Pancreas (tissue), 10 donors: ENCODE data around the gene CYTH4. TPM values are rescaled to one million over a fixed set of nuclear protein-coding genes. Genes with fewer than 3 reads are reported as not detected.

ENCODE experiments used
- ATAC-seq, 4 donors: fragments of 200-7000 bp; cut with Tn5 transposase; one replicate each; pipeline versions ENCODE4 v1.8.0 to v1.9.1; 2020; ENCODE audit warnings: mild to moderate bottlenecking in 4 of 4, moderate library complexity in 4 of 4
- DNase-seq, 6 donors: peaks; one replicate each; pipeline ENCODE4 v3.0.0-alpha.2; 2020
- FAIRE-seq: peaks from 2 replicates; lab custom pipeline; 2012; peaks lifted over from hg19 to GRCh38; lab: Jason Lieb, UNC
- H3K27ac ChIP-seq, 4 donors: fragments of 200-600 bp; sonication (generic); 1 replicate in 3 of 4; 2 replicates in 1 of 4; pipeline versions ENCODE4 v1.5.0 to v1.8.0; 2020
- H3K27me3 ChIP-seq, 4 donors: fragments of 200-600 bp; one replicate each; pipeline ENCODE4 v1.8.0; 2021
- H3K36me3 ChIP-seq, 3 donors: fragments of 200-600 bp; sonication (generic) in 1 of 3; one replicate each; pipeline versions ENCODE4 v1.5.0 to v1.8.0; 2020 to 2021
- H3K4me1 ChIP-seq, 3 donors: fragments of 200-600 bp; one replicate each; pipeline ENCODE4 v1.8.0; 2021
- H3K4me3 ChIP-seq, 4 donors: fragments of 200-600 bp; sonication (generic) in 2 of 4; one replicate each; pipeline versions ENCODE4 v1.5.0 to v1.8.0; 2020 to 2021
- H3K9me3 ChIP-seq, 4 donors: fragments of 200-600 bp; one replicate each; pipeline ENCODE4 v1.8.0; 2021
- WGBS, 2 donors: extraction: QIAGEN DNeasy Blood & Tissue Kit; methylation state at CpG; one replicate each; pipeline ENCODE4 v1.1.7; 2013; 5-methylcytosine and 5-hydroxymethylcytosine counted together
- intact Hi-C, 3 donors: fragments of 100-400 bp; cut with DNase I; formaldehyde crosslinking; loops; one replicate each; pipeline versions ENCODE4 v1.11.1 to v1.14.2; 2022
- polyA plus RNA-seq, 2 donors: library from polyadenylated mRNA; stranded (reverse); fragments of 200-250 nt; gene quantifications; one replicate each; pipeline ENCODE4 v1.2.3, GENCODE V29; 2013
- total RNA-seq, 6 donors: library from RNA; stranded (reverse); fragmentation: NEBNext Ultra II Directional in 4 of 6; extraction: Animal tissue kit (Norgen Biotek cat#: 25700) in 4 of 6; gene quantifications; one replicate each; pipeline versions ENCODE4 v1.2.1 to v1.2.4, GENCODE V29; 2021 to 2023
- TF ChIP-seq, protein P1 (sequence below), 4 donors: fragments of 200-600 bp; sonication (generic) in 3 of 4; IDR thresholded peaks; one replicate each; pipeline versions ENCODE4 v1.5.0 to v1.8.0; 2021; ENCODE audit warnings: antibody characterized with exemption in 4 of 4
- donor health status: healthy with polysubstance abuse.
- donor health status: DM: no; HTN: no; CAD: no; lungs with moderate emphysema.
- donor health status: DM: no; HTN: no; CAD: no.
- donor health status: control.
- donor health status: control.
- donor health status: Bipolar disorder and iron deficiency.
- donor health status: DM: yes; HTN: yes; CAD: no.
- donor health status: DM: no; HTN: no; CAD: no.
- donor health status: DM: no; HTN: no; CAD: no.
- donor health status: DM: yes; HTN: yes; CAD: no.

The CYTH4 gene
- total and polyA plus RNA-seq, 8 donors = 0.79 to 12.0 (median 2.8) TPM

DNA sequence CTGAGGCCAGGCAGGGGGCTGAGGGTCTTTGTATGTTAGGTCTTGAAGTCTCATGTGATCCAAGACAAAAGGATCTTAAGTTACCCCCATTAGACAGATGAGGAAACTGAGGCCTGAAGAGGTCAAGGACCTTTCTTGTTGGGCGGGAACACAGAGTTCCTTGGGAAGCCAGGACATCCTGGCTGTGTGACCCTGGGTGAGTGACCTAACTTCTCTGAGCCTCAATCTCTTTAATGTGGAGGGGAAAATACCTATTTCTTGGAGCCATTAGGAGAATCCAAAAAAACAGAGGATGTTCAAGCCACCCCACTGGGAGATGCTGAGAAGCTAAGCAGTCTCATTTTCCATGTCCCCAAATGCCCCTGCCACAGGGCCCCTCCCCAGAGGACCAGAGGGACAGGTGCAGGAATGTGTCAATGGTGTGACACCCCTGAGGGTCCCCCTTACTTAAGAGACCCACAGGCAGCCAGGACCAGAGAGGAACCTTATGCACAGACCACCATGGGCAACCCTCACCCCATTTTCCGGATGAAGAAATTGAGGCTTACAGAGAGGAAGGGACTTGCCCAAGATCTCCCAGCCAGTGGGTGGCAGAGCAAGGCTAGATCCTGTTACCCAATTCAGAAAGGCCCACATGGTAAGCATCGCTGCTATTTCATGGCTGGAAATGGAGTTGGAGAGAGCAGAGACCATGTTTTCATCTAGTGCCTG is 46.3 kb upstream of the CYTH4 start:
- DNase-seq (no peak), ATAC-seq (no peak), FAIRE-seq (no peak)
- Histone ChIP-seq H3K36me3 (no peaks in the 10 kb centered on the region), H3K4me3 (no peak overlapping the region), H3K9me3 (no peaks in the 10 kb centered on the region), H3K4me1 (no peaks in the 10 kb centered on the region), H3K27me3 (no peaks in the 10 kb centered on the region), H3K27ac (no peak overlapping the region)
- 86 to 92% methylated on average over 3 of the region's 3 CpGs for WGBS, 2 donors
- TF ChIP-seq, protein P1, sequence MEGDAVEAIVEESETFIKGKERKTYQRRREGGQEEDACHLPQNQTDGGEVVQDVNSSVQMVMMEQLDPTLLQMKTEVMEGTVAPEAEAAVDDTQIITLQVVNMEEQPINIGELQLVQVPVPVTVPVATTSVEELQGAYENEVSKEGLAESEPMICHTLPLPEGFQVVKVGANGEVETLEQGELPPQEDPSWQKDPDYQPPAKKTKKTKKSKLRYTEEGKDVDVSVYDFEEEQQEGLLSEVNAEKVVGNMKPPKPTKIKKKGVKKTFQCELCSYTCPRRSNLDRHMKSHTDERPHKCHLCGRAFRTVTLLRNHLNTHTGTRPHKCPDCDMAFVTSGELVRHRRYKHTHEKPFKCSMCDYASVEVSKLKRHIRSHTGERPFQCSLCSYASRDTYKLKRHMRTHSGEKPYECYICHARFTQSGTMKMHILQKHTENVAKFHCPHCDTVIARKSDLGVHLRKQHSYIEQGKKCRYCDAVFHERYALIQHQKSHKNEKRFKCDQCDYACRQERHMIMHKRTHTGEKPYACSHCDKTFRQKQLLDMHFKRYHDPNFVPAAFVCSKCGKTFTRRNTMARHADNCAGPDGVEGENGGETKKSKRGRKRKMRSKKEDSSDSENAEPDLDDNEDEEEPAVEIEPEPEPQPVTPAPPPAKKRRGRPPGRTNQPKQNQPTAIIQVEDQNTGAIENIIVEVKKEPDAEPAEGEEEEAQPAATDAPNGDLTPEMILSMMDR (IDR thresholded peaks at IDR 0.05) = no peak
- intact Hi-C loops = no loop called here

DNA sequence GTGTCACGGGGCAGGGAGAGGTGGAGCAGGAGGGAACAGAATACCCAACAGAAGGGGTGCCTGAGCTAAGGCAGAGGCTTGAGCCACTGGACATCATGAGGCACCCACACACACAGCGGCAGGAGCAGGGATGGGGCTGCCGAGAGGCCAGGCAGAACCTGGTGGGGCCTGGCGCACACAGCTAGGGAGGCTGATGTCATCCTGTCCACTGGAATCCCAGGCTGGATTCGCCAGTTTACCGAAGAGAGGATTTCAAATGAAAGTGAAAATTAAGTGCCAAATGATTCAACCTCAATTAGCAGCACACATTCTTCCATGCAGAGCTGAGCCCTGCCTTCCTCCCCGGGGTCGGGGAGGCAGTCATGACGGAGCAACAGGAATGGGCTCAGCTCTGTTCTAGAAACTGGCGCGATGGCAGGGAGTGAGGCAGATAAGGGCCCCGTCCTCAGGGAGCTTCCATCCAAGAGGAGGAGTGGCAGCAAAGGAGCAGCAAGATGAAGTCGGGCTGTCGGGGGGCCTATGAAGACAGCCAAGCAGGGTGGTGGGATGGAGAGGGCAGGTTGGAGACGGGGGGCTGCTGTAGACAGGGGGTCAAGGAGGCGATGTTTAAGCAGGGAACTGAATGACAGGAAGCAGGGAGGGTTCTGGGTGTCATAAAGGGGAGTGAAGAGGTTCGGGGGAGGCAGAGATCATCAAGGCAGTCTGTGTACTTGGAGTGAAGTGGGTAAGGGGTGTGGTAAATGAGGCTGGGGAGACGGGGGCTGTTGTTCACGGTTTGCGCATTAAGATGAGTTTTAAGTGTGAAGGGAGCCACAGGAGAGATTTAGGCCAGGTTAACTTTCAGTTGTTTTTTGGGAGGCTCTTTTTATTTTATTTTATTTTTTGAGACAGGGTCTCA is 44.7 kb upstream of the CYTH4 start:
- TF ChIP-seq, protein P1 (IDR thresholded peaks at IDR 0.05) = no peak
- no peaks in the 10 kb centered on the region for H3K4me1 ChIP-seq
- DNase-seq = no peak
- H3K27me3 ChIP-seq = no peaks in the 10 kb centered on the region
- no peak for ATAC-seq
- WGBS, 2 donors = 66 to 70% methylated on average over 20 of the region's 20 CpGs
- H3K4me3 ChIP-seq = no peak overlapping the region
- intact Hi-C loops = no loop called here
- FAIRE-seq = no peak
- H3K9me3 ChIP-seq = no peaks in the 10 kb centered on the region
- no peaks in the 10 kb centered on the region for H3K36me3 ChIP-seq
- H3K27ac ChIP-seq = no peak overlapping the region

DNA sequence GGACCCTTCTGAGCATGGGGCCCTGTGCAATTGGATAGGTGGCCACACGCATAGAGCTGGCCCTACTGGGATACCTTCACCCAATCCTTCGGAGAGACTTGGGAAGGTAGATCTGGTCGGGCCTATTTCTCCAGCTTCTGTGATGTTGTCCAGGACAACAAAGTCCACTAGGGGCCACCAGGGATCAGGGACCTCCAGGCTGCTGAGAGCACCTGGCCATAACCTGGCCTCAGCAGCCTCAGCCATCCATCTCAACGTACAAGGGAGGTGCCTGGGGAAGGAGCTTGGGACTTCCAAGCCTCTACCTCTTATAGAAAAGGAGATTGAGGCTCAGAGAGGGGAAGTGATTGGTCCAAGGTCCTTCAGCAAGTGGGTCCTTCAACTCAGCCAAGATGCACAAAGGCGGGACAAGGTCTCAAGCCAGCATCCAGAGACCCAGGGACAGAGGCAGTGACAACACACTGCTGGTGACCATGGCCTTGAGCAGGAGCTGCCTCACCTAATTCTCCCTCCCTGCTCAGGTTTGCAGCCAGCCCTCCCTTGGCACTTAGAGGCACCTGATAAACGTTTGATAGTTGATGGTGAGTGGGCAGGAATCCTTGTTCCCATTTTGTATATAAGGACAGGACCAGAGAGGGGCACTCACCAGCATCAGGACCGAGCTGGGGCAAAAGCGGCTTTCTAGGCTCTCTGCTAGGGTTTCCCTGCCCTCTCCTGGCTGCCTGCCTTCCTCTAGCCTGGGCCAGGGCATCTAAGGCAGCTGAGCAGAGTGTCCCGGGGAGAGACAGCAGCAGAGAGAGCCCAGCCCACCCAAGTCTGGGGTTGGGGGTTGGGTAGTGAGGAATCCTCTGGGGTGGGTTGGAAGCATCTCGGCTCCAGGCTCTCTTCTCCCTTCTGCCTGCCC is 42.7 kb upstream of the CYTH4 start:
- intact Hi-C loops = no loop called here
- ATAC-seq = no peak
- Histone ChIP-seq H3K4me1 (no peaks in the 10 kb centered on the region), H3K36me3 (no peaks in the 10 kb centered on the region), H3K9me3 (no peaks in the 10 kb centered on the region), H3K27ac (no peak overlapping the region), H3K27me3 (no peaks in the 10 kb centered on the region), H3K4me3 (no peak overlapping the region)
- FAIRE-seq = no peak
- WGBS, 2 donors = 63 to 70% methylated on average over 10 of the region's 10 CpGs
- no peak for DNase-seq
- TF ChIP-seq, protein P1 (IDR thresholded peaks at IDR 0.05) = no peak

DNA sequence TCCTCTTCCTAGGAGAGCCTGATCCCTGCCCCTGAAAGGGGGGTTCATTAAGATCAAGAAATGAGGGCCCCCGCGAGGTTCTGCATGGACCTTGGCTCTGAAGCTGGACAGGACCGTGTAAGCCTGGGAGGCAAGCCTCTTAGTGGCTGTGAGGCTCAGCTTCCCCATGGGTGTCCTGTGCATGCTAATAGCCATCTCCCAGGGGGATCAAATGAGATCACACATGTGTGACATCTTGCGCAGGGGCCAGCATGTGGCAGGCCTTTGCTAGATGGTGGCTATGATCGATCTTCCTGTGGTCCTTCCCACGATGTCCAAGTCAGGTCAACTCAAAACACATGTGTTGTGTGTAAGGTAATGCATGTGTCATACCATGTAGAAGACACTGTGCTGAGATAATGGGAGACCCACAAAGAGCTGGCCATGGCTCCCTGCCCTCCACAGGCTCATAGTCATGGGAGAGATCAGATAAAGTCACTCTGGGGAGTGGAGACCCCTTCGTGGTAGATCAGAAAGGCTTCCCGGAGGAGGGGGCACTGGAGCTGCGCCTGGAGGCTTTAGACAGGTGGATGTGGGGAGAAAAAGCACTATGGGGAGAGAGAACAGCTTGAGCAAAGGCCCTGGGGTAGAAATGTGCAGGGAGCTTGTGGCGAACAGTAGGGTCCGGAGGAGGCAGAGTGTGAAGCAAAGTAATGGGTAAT is 41.9 kb upstream of the CYTH4 start:
- WGBS, 2 donors = 71 to 80% methylated on average over 11 of the region's 11 CpGs
- TF ChIP-seq, protein P1 (IDR thresholded peaks at IDR 0.05) = no peak
- no peak overlapping the region for H3K4me3 ChIP-seq
- FAIRE-seq (no peak), ATAC-seq (no peak), DNase-seq (no peak)
- no peak overlapping the region for H3K27ac ChIP-seq
- no peaks in the 10 kb centered on the region for H3K9me3 ChIP-seq
- H3K27me3 ChIP-seq = no peaks in the 10 kb centered on the region
- intact Hi-C loops = no loop called here
- H3K4me1 ChIP-seq = no peaks in the 10 kb centered on the region
- H3K36me3 ChIP-seq = no peaks in the 10 kb centered on the region
